DMS79 (cell line): Measurements from ENCODE around the gene NGLY1.

Experiments used
- DNase-seq: peaks from one replicate; lab custom pipeline; 2025; lab: John Stamatoyannopoulos, UW

NGLY1 gene

GRCh38 chr3:25783661-25784512, 644 bp upstream of the NGLY1 start:
- DNase-seq = no peak

- no peak for DNase-seq
Observed at GRCh38 chr3:25782636-25782937, 656 bp downstream of the NGLY1 start.

DNA sequence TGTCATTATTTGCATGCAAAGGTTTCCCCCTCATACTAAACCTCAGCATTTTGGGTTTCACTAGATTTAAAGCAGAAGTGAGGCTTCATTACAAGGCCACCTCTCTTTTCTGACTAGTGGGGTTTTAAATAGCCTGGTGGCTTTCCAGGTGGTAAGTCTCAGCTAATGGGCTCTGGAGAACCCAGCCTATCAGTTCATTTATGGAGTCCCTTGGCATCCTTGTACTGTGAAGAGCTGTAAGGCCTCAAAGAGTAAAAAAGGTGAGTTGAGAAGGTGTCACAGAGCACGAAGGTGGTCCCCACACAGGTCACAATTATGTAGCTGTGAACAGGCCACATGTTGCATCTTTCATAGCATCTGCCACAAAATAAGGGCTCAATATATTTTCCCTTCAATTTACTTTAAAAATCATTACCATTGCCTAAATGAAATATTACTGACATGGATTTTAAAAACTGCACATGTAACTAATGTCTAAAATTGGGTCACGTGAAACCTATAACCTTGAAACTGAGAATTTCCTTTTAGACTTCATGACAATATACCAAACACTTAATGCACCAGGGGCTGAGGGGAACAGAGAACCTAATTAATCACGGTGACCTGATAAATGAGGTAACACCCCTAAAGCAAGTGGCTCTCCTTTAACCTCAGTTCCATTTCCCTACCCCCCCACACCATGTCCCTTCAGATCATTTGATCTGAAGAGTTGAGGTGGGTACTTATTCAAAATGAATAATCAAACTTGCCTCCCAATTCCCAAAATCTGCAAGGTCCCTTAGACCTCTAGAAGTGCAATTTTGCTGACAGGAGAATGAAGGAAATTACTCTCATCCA, 1.3 kb downstream of the NGLY1 start:
- no peak for DNase-seq

DNA sequence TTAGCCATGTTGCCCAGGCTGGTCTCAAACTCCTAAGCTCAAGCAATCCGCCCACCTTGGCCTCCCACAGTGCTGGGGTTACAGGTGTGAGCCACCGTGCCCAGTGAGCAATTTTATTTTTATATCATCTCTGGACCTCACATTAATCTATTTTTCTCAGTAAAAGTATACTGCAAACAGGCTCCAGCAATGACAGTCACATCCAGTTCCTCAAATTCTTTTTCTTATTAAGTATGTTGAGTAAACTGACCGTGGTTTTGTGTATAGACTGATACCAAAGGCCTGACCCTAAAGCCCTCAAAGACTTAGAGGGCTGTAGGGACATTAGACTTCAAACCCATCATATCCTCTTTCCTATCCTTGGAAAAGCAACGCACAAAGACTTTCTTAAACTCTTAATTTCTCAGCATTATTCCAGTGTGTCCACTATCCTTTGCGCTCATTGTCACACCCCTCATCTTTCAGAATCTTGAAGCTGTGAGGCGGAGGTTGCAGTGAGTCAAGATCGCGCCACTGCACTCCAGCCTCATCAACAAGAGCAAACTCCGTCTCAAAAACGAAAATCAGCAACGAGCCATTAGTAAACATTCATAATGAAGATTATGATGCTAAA, 2.0 kb downstream of the NGLY1 start:
- no peak for DNase-seq

- DNase-seq = no peak
Observed at GRCh38 chr3:25780618-25781017, 2.6 kb downstream of the NGLY1 start.

DNA sequence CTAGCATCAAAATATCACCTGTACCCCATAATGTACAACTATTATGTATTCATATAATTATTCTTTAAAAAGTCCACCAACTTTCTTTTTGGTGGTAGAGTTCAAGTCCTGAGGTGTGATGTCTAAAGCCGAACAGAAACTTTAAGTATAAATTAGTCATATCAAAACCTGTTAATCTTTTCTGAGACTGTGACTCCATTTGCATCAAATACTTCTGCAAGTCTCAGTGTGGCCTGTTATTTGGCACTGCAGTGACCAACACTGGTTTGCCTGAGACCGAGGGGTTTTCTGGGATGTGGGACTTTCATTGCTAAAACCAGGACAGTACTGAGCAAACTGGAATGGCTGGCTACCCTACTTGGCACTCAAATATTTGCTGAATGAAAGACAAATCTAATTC, 7.3 kb downstream of the NGLY1 start:
- DNase-seq = no peak

GRCh38 chr3:25768851-25769250, 14.4 kb downstream of the NGLY1 start:
- no peak for DNase-seq

GRCh38 chr3:25751725-25752124, 31.5 kb downstream of the NGLY1 start:
- no peak for DNase-seq

DNA sequence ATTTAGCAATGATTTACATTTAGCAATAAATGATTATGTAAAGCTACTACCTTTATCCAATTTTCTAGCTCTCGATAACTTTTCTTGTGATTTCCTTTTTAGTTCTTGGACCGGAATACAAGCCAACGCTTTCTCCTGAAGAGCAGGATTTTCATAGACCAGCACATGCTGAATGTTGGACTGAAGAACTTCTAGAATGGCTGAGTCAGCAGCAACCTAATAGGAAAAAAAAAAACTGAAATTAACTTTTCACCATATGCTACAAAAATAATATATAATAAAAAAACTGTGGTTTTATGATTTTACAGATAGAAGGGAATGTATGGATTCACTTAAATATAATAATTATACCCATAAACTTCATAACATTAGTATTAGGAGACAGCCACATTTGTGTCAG, 32.2 kb downstream of the NGLY1 start:
- no peak for DNase-seq

- DNase-seq = no peak
Observed at GRCh38 chr3:25749031-25749581, 34.1 kb downstream of the NGLY1 start.

GRCh38 chr3:25748189-25748588, 35.1 kb downstream of the NGLY1 start:
- no peak for DNase-seq

DNA sequence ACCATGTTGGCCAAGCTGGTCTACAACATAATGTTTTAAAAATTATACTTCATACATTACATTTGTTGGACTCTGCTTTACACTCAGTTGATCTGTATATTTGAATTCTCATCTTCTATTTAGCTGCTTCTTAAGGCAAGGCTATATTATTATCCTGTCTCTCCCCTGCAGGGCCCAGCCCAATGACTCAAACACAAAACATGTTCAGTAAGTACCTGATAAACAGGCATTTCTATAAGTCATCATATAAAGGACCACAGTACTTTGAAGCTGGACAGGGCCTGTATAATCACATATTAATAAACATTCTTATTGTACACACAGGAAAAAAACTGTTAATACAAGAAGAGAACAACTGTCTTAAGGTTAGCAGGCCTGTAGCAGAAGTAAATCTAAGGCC, 36.2 kb downstream of the NGLY1 start:
- no peak for DNase-seq

- DNase-seq = no peak
Observed at GRCh38 chr3:25744470-25744869, 38.8 kb downstream of the NGLY1 start.

DNA sequence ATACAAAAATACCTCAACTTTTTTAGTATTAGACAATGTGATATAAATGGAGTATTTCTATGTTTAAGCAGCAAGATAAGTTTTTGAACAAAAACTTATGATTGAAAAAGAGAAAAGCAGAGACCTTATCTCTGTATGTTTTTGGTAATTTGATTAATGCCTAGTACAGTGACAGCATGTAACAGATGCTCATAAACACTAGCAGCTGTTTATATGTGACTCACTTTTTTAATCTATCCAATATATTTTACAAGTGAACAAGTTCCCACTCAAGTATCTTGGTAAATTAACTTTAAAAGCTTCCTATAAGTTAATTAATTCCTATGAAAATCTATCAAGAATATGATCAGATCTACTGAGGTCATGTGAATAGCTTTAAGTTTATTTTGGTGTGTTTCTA, 55.1 kb downstream of the NGLY1 start:
- DNase-seq = no peak

DNA sequence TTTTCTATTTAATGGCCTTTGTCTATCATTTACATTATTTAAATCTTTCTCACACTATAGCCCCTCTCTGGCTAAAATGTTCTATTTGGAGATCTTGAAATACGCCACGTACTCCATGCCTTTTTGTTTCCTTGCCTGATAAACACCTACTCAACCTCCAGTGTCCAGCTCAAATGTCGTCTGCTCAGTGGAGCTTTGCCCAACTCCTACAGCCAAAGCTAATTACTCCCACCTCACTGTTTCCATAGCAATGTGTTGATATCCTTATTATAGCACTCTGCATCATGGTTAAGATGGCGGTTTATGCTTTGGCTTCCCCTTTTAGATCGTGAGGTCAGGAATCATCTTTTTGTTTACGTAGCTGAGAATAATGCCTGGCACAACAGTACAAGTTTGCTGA, 55.9 kb downstream of the NGLY1 start:
- DNase-seq = no peak

DNA sequence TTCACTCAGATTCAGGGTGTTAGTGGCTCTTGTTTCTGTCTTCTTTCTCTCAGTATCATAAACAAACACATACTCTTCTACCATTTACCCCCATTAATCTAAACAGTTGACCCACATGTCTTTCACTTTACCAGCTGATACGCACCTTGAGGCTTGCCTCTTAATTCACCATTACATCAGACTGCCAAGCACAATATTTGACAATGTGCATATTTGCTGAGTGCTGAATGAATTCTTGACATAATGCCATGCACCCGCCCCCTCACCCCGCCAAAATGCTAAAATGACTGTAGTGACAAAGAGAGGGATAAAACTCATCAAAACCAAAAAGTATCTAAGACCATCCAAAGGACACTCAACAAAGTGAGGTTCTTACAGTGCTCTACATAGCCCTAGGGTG, 57.4 kb downstream of the NGLY1 start:
- DNase-seq = no peak

- DNase-seq = no peak
Observed at GRCh38 chr3:25724948-25725645, 58.1 kb downstream of the NGLY1 start.

GRCh38 chr3:25723802-25724201, 59.4 kb downstream of the NGLY1 start:
- no peak for DNase-seq

GRCh38 chr3:25719321-25719720, 63.9 kb downstream of the NGLY1 start:
- no peak for DNase-seq

DNA sequence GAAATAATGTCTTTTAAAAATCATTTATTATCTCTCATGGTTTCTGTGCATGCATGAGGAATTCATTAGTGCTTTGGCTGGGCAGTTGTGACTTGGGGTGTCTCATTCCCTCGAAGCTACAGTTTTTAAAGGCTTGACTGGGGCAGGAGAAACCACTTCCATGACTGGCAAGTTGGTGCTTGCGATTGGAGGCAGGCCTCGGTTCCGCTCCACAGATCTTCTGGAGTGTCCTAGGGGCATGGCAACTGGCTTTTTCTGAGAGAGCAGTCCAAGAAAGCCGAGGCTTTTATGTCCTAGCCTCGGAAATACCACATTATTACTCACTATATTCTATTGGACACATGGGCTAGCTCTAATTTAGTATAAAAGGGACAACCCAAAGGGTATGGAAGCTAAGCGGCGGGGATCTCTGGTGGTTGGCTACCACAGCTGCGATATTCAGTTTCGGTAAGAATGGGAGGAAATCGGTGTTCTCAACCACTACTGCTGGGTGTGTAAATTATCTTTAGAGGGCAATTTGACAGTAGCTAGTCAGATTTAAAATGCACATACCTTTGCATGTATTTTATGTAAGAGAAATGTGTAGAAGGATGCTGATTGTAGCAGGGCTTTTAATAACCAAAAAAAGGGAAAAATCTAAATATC, 69.8 kb downstream of the NGLY1 start:
- peak; percentile 1 for DNase-seq

- no peak for DNase-seq
Observed at GRCh38 chr3:25711090-25711489, 72.2 kb downstream of the NGLY1 start.

DNA sequence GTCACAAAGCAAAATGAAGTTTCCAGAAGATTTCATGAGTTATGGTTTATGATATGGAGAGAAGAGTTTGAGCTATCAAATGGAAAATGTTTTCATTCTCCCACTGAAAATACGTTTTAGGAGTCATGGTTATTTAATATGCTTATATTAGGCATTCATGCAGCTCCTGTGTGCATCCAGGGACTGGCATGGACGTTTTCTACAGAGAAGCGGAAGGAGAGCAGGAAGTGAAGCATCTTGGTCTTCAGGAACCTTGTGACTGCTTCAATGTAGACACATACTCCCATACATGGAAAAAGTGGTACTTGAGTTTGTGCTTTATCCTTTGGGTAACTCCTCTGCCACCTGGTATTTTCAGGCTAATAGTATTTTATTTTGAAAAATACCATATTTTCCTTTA, 75.2 kb downstream of the NGLY1 start:
- DNase-seq = no peak
